GM19372 (cell line): ENCODE results near the gene SERPINF2.
"Not testable (repeated sequence)": the region's sequence is repeated elsewhere in the genome, so short reads cannot be mapped to it uniquely, and the experiment has no call there.

ENCODE experiments used
- ATAC-seq: cut with Tn5 transposase; IDR thresholded peaks from one replicate; pipeline ENCODE4 v1.9.1; 2021; ENCODE audit warnings: mild to moderate bottlenecking, low read depth, moderate library complexity; ENCODE audit not compliant: unreplicated experiment

SERPINF2 gene

DNA sequence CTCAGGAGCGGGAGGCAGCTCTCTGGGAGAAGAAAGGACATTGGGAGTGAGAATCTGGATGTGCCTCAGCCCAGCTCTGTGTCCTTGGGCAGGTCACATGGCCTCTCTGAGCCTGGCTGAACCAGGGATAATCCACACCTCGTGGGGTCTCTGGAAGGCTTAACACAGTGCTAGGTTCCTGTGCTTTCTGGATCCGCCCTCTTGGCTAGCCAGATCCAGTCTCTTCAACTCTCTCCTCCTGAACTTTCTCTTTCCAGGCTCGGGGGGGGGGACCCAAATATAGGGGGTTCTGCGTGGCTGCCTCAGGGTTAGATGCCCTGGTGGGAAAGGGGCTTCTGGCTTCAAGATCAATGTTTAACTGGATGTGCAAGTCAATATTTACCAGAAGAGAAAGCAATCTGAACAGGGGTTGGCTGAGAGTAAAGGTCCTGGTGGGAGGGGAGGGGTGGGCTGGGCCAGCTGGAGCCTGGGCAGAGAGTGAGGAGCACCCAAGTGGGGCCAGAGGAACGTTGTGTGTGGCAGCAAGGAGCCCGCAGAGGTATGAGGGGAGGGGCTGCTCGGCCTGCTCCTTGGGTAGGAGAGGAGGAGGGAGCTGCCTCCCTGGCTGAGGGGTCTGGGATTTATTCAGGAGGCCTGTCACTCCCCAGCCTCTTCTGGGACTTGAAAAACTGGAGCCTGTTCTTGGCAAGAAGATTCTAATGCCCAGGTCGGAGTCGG lies at the start of gene SERPINF2:
Gene SERPINF2 (plus strand): TSS at position 501 of the 717 bp plus-strand sequence. CDS start 2,125 bp downstream, outside the sequence.
- ATAC-seq, result no peak

DNA sequence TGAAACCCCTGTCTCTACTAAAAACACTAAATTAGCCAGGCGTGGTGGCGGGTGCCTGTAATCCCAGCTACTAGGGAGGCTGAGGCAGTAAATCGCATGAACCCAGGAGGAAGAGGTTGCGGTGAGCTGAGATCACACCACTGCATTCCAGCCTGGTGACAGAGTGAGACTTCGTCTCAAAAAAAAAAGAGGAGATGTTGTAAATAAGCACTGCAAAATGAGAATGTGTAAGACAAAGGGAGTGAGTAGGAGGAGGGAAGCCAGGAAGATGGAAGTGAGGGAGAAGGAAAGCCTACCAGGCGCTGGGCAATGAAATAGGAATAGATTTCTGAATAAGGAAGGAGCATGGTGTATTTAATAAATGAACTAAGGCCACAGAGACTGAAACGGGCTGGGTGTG lies 49.3 kb upstream of the SERPINF2 start:
- no peak for ATAC-seq

DNA sequence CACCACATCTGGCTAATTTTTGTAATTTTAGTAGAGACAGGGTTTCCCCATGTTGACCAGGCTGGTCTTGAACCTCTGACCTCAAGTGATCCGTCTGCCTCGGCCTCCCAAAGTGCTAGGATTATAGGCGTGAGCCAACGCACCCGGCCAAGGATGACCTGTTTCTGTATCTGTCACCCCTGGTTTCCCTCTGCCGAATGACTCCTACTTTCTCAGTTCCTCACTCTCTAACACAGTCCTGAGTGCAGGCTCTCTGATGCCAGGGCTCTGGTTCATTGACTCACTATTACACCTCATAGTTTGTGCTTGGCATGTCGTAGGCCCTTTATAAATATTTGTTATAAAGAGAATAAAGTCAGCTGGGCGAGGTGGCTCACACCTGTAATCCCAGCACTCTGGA lies 47.3 kb upstream of the SERPINF2 start:
- ATAC-seq, result no peak

DNA sequence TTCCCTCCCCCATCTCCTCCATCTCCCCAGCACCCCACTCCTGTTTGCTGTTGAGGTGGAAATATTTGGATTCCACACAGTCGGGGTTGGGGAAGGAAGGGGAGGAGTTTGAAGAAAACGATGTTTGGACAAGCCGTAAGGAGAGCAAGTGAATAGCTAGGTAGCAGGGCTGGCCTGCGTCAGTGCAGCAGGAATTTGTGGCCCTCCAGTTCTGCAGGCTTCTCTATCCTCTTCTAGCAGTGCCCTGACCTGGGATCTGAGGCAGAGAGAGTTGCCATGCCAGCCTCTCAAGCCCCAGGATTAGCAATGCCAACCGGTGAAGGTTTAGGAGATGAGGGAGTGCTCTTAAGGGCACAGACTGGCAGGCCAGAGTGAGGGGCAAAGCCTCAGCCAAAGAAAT lies 45.0 kb upstream of the SERPINF2 start:
- ATAC-seq, result no peak

DNA sequence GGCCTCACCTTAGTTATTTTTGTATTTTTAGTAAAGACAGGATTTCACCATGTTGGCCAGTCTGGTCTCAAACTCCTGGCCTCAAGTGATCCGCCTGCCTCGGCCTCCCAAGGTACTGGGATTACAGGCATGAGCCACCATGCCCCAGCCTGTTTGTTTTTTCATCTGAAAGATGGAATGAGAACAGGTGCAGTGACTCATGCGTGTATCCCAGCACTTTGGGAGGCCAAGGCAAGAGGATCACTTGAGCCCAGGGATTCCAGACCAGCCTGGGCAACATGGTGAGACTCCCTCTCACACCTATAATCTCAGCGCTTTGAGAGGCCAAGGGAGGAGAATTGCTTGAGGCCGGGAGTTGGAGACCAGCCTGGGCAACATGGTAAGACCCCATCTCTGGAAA lies 42.8 kb upstream of the SERPINF2 start:
- ATAC-seq, result not testable (repeated sequence)

DNA sequence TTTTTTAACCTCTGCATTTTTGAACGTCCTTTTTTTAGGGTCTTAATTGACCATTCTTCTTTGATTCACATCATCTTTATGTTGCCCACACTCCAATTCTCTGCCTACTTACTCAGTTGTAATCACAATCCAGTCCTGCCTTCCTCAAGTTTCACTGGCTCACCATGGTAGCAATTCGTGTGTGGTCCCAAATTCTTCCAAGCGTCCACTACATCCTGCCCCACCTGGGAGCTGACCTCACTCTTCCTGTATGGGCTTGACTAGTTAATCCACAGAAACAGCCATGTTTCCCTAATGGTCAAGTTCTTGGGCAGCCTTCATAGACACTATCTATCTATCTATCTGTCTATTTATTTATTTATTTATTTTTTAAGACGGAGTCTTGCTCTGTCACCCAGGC lies 39.6 kb upstream of the SERPINF2 start:
- ATAC-seq, result no peak

DNA sequence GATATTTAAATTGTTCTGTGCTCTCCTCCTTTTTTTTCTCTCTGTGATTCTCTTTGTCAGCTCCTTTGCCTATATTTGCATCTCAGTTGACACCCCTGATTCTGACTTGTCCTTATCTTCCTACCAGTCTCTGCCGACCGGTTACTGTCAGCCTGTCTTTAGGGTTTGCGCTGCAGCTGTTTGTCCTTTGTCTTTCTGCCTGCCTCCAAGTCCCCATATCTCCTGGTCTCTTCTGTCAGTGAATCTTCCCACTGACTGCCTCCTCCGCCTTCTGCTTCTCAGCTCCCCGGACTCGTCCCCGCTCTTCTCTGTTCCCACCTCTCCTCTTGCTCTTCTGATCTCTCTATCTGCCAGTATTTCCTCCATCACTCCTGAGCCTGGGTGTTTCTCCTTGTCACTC lies 37.7 kb upstream of the SERPINF2 start:
- ATAC-seq, result no peak

DNA sequence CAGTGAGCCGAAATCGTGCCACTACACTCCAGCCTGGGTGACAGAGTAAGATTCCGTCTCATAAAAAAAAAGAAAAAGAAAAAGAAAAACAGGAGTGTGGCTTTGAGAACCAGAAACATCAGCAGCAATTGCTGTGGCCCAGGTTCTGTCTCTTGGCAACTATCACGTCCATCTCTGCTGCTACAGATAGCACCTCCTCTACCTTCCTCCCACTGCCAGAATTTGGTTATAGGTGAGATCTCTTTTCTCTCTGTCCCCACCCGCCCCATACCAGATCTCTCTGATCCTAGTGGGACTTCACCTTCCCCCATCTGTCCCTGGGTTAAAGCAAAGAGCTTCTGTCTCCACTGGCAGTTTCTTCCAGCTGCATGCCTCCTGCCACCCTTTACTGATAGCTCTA lies 35.6 kb upstream of the SERPINF2 start:
- no peak for ATAC-seq

DNA sequence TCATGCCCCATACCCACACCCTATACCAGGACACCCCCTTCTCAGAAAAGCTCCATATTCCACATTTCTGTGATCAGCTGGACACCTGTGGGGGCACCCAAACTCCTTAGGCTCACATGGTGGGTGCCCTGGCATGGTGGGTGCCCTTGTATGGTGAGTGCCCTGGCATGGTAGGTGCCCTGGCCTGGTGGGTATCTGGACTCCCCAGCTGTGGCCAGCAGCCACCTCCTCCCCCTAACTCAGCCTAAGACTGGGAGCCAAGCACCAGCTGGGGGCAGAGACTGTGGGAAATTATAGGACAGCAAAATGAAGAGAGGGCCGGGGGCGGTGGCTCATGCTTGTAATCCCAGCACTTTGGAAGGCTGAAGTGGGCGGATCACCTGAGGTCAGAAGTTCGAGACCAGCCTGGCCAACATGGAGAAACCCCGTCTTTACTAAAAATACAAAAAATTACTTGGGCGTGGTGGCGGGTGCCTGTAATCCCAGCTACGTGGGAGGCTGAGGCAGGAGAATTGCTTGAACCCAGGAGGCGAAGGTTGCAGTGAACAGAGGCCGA lies 33.8 kb upstream of the SERPINF2 start:
- not testable (repeated sequence) for ATAC-seq

DNA sequence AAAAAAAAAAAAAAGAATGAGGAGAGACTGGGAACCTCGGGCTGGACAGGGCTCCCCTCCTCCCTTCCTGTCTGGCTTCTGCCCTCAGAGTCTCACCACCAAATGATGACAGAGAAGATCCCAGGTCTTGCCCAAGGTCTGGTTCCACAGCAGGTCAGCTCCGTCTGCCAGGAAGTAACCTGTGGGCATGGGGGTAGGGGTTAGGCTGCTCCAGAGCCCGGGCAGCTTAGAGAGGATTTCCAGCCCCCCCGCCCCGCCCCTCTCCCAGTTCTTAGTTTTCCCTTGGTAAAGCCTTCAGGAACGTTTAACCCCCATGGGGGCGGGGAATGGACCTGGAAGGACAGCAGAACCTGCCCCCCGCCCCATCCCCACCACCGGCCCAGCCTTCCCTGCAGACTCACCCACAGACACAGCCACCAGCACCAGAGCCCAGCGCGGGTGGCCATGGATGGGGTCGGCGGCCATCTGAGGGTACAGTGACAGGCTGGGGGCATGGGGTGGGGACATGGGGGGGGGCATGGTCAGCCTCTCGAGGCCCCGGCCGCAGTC lies 33.2 kb upstream of the SERPINF2 start:
- ATAC-seq, result no peak

DNA sequence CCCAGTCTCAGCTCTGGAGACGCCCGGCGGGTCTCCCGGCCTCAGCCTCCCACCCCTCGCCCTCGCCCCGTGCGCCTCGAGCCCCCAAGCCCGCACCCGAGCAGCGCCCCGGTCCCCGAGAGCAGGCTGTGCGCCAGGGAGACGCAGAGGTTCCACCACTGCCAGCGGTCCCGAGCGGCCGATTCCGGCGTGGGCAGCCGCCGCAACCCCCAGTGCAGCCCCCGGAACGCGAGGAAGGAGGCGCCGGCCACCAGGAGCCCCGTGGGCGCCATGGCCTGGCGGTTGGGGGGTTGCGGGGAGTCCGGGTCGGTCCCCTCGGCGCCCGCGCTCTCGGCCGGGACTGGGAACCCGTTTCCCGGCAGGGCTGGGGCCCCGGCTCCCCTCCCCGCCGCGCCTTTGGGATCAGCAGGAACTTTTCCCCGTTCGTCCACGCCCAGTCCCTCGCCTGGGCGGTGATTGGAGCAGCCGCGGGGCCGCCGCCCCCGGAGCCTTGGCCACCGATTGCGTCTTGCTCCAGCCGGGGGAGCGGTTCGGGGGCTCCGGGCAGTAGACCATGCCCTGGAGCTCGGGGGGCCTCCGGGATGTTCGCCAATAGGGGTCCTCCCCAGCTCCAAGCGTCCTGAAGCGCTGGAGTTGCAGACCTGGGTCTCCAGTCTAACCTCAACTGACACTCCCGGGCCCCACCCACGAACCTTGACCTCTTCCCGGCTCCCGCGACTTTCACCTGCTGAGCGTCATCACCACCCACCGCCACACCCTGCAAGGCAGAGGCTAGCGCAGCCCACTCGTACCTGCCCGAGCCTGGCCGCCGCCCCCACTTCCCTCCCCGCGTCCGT lies 32.5 kb upstream of the SERPINF2 start, which contains the start of gene TLCD2:
Gene TLCD2 (minus strand): TSS at position 407 of the 836 bp plus-strand sequence. CDS start 135 bp downstream, at position 272.
- no peak for ATAC-seq

DNA sequence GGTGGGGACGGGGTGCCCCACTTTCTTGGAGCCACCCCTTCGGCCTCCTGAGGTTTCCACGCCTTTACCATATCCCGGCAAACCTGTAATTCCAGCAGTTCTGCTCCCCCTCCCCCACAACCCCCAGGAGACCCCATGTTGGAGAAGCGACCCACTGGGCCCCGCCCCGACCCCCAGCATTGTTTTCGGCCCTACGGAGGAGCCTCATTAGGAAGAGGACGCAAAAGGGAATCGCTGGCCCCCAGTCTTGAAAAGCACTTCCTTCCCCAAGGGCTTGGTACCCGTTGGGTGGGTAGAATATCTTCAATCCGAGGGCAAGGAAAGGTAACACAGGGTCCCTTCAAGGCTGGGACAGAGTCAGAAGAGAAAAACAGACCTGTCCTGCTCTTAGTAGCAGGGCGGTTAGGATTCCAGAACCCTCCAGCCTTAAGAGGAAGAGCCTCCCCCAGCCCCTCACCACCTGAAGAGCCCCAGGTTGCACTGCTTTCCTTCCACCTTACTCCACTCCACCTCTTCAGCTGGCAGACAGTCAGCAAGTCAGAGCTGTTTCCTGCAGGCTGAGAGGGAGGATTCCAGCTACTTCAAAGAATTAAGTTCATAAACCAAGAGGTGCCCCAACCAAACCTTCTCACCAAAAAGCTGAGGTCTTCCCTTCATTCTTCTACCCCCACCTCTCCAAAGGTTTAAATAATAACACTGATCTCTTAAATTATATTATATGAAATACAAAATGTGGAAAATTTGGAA lies 31.7 kb upstream of the SERPINF2 start:
- ATAC-seq, result no peak

DNA sequence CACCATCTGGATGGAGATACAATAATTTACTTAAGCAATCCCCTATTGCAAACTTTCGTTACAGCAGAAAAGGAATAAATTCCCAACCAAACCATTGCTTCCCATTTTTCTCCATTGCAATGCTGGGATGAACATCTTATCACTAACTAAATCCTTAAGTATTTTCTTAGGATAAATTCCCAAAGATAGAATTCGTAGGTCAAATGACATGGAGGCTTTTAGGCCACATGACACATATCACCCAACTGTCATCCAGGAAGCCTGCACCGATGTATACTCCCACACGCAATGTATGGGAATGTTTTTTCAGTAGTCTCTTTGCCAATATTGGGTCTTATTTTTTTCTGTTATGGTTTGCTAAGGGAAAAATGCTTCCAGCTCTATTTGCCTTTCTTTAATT lies 30.9 kb upstream of the SERPINF2 start:
- no peak for ATAC-seq

DNA sequence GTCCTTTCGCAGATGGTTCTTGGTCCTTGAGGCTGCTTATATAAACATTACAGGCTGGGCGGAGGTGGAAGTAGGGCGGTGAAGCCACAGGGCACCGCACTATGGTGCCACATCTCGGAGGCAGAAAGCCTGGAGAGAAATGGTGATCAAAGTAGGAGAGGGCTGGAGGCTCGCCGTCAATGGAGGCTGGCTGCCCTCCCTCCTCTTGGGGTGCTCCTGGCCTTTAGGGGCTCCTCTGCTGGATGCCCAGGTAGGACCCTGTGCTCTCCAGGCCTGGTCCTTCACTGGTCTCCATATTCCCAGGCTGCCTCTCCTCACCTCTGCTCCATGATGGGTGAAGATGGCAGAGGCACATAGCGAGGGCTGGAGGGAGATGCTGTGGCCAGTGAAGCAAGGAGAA lies 30.4 kb upstream of the SERPINF2 start:
- no peak for ATAC-seq

DNA sequence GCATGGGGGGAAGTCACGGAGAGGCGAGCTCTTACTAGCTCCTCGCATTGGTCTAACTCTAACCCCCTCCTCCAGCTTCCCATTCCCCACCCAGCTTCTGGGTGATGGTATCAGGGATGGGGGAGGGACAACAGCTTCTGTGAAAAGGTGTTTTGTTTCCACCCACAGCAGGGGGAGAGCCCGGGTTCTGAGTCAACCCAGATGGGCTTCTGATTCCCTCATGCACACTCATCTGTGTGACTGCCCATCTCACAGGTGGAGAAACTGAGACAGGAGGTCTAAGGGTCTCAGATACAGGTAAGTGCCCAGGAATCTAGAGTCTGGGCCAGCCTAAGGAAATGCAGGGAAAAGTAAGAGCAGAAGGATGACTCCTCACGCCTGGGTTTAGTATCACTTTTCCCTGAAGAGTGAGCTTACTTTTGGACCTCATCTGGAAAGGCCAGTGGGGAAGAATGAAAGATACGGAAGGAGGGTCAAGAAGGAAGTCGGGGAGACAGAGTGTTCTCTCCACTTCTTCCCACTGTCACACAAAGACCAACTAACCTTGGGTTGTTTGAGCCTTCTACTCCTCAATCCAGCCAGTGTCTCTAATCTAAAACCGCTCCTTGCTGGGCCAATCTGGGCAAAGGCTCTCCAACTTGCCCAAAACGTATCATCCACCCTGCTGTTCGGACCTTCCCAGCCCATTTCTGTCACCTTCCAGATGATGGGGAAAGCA lies 29.4 kb upstream of the SERPINF2 start:
- no peak for ATAC-seq

DNA sequence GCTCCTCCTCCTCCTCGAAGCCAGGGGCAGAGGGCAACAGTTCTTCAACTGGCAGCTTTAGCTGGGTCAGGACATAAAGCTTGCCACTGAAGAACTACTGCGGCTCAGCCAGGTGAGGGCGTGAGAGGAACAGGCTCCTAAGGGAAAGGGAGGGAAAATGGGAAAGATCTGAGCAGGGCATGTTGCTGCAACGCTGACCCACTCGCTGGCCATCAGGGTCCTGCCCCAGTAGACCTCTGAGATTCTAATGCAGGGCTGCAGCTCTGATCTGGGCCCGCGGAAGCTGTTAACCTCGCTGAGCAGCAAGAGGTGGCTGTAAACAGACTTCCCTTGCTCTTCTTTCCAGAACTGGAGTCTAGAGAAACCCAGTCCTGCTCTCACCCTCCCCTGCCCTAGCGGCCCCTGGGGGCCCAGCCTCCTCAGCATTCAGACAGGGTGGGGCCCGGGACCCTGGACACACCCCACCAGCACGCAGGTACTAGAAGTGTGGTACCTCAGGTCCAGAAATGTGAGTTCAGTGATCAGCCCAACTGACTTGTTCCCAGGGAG lies 28.7 kb upstream of the SERPINF2 start:
- no peak for ATAC-seq

DNA sequence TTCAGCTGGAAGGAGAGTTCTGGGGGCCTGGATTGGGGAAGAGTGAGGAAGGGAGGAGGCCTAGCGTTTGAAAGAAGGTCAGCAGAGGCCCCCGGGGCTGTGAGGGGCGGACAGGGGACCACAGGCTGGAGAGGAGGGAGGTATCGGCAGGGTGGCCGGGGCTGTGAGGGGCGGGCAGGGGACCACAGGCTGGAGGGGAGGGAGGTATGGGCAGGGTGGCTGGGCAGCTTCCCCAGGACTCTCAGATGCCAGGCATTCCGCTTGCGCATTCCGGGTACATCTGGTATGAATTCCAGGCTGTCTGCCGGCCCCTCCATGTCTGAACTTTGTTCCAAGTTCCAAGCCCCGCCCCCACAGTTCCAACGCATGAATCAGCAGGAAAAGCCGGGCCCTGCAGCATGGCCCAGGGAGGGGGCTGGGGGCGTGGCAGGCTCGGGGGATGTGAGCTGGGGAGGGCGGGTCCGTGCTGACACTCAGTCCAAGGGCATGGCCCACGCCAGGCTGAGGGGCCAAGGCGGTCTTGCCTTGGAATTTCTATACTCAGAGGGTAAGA lies 28.2 kb upstream of the SERPINF2 start:
- ATAC-seq, result no peak

DNA sequence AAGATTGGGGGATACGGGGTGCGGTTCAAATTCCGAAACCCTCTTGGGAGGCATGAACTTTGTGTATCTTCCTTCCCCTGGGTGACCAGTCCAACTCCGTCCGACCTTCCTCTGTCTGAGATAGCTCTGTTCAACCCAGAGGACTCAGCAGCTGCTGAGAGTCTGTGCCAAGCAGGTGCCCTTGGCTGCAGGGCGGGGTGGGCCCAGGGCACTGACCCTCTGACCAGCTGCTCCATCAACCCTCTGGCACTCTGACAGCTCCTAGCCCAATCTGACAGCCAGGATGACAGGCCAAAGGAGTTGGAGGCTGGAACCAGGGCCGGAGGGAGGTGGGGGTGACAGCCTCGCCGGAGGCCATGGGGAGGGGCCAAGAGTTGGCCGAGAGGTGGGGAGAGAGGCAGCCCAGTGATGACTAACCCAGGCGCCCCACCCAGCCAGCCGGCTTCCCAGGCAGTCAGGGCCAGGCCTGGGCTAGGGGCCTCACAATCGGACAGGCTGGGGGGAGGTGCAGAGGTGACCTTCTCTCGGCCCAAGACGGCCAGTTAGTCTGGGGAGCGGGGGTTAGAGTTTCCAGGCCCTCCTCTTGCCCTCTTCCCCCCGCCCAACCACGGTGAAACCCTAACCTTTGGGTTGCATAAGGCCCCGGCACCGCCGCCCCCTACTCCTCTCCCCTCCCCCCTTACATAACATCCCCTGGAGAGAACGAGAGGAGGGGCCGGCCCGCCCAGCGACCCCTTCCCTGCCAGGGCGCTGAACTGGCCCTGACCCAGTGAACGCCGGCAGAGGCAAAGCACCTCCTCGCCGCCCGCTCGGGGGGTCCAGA lies 27.5 kb upstream of the SERPINF2 start:
- no peak for ATAC-seq

DNA sequence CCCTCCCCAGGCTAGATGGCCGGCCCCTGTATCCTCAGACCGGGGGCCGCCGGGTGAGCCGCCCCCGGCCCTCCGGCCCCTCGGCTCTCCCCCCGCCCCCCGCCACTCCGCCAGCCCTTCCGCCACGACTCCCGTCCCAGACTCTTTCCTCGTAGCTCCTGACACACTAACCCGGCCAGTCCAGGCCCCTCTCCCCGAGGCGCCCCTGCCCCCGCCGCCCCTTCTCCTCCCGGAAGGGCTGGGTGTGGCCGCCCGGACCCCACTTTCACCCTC lies 26.9 kb upstream of the SERPINF2 start:
- no peak for ATAC-seq
